ENCODE measurements around the gene TMEM131L.
"Not testable (repeated sequence)": the region's sequence is repeated elsewhere in the genome, so short reads cannot be mapped to it uniquely, and the experiment has no call there.

Gene TMEM131L

DNA sequence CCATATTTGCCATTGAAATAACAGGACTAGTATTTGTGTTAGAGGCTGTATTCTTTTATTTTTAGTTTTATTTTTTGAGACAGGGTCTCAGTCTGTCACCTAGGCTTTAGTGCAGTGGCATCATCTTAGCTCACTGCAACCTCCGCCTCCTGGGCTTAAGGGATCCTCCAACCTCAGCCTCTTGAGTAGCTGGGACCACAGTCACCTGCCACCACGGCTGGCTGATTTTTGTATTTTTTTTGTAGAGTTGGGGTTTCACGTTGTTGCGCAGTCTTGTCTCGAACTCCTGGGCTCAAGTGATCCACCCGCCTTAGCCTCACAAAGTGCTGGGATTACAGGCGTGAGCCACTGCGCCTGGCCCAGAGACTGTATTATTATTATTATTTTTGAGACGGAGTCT, 15.3 kb downstream of the TMEM131L start:
- no peak for DNase-seq

DNA sequence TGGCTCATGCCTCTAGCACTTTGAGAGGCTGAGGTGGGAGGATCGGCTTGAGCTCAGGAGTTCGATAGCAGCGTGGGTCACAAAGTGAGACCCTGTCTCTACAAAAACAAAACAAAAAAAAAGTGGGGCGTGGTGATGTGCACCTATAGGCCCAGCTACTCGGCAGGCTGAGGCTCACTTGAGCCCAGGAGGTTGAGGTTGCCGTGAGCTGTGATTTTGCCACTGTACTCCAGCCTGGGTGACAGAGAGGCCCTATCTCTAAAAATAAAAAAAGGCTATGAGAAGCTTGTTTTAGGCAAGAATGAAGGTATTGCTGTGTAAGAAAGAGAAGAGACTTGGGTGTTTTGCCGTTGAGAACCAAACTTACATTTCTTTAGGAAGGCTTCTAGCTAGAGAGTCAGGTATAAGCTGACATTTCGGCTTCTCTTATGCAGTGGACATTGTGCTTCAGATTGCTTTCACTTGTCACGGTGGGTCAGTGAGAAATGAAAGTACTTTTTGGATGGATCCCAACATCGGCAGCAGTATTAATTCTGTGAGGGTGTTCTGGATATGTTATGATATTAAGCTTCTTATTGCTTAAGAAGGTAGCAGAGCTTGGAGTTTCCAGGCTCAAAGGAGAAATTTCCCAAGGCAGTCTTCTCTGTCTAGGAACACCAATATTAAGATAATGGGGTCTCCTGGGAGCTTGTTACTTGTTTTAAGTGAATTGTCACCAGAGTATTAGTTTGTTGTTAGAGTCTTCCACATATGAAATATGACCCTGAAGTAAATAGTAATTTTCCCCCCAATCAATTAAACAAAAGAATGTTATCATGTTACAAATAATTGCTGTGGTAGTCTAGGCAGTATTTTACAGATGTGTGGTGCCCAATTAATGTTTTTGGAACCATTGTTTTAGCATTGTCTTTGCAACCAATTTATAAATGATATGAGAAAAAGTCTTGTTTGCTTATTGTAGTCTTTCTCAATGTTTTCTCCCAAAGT, 17.6 kb downstream of the TMEM131L start:
- DNase-seq, result no peak

DNA sequence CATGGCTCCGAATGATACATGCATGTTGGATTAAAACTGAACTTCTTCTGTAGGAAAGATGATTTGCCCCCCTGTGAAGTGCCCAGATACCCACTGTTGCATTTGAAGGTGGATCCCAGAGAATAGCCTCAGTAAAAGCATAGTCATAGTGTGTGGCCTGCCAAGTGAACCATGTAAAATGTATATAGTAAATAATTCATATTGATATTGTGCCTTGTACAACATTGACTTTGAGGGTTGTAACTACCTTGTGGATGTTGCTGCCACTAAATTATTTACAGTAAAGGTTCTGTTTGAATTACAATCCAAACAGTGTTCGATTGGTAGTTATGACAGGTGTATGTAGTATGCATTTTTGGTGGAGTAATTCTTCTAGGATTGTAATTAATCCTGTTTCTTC, 19.2 kb downstream of the TMEM131L start:
- no peak for DNase-seq

DNA sequence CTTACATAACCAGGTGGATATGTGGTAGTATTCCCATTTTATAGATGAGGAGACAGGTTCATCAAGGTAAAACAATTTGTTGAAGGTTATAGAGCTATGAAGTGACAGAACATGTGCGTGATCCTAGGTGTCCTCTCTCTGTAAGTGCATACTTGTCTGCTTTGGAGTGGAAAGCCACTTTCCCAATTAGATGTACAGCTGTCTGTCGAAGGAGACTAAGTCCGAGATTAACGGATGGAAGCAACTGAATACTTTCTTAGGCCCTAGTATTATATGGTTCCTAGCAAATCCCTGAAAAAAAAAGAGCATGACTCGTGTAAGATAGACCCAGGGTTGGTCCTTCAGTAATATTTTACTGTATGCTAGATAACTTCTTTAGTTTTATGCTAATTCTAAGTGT, 19.7 kb downstream of the TMEM131L start:
- DNase-seq, result no peak

DNA sequence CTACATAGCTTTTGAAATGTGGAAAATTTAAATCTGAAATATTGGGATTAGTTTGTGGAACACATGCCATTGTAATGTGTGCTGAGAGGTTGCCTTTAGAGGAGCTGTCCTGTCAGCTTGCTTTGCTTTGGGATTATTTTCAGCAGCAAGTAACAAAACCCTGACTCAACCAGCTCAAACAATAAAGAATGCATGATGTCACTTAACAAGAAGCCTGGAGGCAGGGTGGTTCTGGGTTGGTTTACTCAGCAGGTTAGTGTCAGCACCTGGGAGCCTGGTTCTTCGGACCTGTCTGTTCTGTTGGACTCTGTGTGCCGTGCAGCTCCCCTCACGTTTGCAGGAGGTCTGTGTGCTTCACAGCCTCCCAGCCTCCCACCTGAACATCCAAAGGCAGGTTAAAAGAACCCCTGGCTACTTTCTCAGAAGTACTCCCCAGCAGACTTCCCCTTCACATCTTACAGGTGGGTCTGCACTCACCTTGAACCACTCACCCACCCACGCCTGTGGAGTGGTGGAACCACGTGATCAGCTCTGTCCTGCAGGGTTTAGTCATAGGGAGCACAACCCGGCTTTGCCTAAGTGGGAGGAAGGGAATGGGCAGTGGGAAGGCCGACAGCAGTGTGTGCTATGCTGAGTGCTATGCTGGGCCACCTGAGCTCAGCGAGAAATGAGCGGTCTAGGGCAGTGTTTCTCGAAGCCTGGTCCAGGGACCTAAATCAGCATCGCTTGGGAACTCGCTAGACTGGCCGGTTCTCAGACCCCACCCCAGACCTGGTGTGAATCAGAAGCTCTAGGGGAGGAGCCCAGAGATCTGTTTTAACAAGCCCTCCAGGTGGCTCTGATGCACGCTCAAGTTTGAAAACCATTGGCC, 20.4 kb downstream of the TMEM131L start:
- DNase-seq, result no peak

DNA sequence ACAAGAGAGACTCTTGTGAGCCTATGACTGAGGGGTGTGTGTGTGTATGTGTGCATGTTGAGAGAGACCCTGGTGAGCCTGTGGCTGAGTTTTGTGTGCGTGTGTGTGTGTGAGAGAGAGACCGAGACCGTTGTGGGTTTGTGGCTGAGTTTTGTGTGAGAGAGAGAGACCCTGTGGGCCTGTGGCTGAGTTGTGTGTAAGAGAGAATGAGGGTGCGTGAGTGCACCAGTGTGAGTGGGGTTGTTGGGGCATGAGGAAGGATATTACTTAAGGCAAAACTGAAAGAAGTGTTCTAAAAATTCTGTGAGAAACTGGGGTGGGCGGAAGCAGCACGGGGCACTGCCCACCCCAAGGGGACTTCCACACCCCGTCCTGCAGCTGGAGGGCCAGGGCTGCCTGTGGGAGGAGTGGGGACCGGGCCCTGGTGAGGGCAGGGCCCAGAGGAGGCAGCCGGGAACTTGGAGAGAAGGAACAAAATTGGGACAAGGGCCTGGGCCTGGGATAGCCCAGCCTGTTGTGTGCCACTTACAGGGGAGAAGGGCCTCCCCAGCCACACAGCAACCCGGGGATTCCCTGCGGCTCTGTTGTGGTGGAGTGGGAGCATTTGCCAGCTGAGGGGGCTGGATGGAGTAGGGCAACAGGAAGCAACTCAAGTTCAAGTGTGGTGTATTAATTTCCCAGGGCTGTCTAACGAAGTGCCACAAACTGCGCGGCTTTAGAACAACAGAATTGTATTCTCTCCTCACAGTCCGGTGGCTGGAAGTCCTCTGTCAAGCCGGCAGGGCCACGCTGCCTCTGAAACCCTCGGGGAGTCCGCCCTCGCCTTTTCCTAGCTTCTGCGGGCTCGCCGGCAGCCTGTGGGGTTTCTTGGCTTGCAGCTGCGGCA, 22.1 kb downstream of the TMEM131L start:
- DNase-seq, result peak; percentile 79

DNA sequence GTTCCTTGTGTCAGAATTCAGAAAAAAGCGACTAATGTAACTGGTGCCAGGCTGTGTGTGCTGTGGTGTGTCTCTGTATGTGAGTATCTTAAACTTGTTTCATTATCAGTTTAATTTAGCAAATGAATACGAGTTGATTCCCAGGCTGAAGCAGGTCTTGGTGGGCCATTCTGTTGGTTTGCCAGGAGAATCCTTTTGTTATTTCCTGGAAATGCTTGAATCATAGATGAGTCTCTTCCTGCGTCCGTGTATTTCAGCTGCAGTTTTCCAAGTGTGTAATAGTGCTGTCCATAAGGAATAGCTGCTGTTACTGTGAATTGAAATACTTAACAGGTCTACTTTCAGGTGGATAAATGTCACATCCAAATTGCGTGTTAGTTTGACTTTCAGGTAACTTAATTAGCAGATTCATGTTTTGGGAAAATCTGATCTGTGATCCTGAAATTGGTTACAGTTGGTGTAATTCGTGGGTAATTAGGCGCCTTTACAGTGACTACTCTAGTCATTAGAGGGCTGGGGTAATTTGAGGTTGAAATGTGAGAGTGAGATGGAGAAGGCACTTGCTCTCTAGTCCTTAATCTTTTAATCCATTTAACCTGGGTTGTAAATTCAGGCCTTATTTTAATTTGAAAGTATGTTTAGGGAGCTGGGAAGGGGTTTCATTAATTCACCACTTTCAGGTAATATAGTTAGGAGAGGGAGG, 23.8 kb downstream of the TMEM131L start:
- no peak for DNase-seq

DNA sequence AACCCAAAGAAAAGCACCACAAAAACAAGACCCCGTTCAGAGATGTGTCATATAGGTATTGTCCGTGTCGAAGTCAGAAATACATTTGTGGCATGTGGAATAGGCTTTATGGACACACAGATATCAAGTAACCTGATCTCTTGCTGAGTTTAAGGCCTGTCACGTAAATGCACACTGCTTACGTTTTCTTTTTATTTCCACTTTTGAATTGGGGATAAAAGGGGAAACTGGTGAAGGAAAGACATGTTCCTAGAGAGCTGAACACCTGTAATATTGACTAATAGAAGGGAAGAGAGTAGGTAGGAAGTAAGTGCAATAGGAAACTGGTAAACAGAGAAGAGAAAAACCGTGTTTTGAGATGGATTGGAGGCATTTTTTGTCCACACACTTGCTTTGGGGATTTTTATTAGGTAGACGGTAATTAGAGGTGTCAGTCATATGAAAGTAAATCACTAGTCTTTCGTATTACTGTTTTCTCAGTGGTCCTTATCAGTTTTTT, 24.9 kb downstream of the TMEM131L start:
- no peak for DNase-seq

DNA sequence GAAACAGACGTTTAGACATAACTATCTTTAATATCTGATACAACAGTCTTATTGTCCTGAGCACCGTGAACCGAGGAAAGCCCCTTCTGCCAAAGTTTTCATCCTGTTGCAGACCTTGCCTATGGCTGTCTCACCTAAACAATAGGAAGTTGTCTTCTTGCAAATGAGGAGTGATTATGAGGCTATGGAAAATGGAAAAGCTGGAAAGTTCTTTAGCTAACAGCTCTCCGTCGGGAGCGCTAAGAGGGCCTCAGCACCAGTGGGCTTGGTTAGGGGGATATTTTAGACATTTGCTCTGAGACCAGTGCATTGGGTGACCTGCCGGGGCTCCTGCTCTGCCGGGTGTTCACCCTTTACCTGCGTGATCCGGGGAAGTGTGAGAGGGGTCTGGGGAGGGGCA, 28.4 kb downstream of the TMEM131L start:
- no peak for DNase-seq

DNA sequence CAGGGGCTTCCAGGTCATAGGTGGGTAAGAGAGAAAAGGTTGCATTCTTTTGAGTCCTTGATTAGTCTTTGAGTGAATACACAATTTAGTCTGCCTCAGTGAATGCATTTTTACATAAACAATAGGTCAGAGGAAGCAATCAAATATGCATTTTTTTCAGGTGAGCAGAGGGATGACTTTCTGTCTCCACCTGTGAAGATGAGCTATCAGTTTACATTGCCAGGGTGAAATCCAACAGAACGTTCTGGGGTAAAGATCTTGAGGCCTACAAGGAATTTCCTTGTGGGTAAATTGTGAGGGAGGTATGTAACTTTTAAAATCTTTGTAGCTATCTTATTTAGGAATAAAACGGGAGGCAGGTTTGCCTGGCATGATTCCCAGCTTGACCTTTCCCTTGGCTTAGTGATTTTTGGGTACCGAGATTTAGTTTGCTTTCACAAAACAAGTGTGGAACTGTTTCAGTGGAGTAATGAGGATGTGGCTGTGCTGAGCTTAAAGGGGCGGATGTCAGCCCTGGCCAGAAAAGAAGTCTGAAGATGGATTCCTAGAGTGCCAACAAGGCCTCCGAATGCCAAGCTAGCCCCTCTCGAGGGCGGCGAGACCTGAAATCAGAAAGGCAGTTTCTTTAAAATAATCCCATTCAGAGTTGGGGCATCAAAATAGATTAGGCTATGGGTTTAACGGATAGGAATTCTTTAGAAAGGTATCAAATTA, 29.5 kb downstream of the TMEM131L start:
- DNase-seq, result no peak

DNA sequence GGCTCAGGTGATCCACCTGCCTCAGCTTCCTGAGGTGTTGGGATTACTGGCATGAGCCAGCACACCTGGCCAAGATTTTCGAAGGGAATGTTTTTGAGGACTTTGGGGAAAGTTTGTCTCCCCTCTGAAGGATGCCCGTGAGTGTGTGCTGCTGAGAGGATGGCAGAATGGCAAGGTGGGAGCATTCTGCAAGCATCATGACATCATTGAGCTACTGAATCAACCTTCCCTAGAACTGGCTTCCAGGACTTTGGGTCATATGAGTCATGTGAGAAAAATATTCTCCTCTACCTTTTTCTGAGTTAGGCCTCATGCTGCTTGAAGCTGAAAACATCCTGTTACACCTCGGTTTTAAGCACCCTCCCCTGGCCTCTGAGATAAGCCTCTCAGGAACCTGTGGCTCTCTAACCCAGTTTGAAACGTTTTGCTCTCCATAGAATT, 31.0 kb downstream of the TMEM131L start:
- DNase-seq, result peak; percentile 57

DNA sequence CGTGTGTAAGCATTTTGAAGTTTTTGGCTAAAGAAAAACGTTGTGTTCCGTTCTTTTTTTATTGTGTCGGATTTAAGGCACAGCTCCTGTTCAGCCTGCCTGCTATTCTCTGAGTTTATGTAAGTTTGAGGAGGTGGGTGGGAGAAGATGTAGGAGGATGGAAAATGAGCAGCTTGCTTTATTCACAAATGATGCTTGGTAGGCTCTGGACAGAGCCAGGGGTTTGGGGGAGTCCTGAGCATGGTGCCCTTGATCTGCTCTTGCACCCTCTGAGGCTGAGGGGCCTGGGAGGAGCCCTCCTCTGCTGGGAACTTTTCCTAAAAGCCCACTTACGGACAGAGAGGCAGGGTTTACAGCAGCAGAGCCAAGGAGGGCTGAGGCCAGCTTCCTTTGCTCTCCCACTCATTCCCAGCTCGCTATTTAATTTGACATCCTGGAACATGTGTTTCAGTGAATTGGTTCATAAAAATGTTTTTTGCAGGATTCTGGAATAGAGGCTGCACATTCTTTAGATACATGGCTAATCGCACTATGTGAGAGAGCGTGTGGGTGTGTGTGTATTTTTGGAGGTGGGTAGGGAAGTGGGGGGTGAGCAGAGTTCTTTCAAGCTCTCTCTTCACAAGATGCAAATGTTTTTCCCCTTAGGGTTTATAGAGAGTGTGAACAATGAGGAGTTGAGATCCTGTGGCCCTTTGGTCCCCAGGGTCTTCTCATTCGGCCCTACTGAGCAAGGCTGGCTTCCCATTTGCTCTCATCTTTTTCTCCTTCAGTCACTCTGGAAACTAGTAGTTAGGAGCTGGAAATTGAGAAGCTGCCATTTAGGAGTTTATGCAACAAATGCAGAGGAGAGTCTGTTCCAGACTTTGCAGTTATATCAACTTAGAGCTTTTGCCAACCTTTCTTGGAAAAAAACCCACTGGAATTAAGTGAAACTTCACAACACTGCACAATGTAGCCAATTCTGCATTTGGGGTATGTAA, 32.1 kb downstream of the TMEM131L start:
- no peak for DNase-seq

DNA sequence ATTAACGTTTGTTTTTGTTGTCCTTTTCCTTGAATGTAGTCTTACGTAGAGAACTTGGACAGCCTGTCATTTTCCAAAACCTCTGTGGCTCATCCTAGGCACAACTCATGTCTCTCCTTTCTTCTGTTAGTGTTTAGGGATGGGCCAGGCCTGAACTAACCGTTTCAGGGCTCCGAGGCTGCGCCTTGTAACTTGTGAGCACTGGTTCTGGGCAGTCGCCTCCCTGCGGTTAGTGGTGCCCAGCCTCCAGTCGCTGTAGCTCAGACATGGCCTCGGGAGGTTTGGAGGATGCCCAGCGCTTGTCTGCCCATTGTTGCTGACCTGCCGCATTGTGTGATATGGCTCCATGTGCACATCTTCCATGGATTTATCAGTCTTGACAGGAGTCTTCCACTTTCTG, 32.8 kb downstream of the TMEM131L start:
- no peak for DNase-seq

DNA sequence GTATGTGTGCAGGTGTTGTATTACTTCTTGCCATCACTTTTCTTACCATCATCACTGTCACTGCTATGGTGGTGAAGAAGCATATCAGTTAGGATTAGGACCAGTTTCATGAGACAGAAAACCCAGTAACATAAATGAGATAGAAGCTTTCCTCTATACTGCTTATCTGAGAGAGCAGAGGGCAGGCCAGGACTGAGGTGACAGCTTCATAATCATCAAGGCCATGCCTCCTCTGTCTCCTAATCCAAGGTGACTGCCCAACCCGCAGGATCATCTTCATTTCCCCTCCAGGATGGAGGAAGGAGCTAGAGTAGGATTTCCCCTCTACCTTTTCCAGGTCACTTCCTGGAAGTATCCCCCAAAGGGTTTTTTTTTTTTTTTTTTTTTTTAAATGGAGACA, 35.4 kb downstream of the TMEM131L start:
- no peak for DNase-seq

DNA sequence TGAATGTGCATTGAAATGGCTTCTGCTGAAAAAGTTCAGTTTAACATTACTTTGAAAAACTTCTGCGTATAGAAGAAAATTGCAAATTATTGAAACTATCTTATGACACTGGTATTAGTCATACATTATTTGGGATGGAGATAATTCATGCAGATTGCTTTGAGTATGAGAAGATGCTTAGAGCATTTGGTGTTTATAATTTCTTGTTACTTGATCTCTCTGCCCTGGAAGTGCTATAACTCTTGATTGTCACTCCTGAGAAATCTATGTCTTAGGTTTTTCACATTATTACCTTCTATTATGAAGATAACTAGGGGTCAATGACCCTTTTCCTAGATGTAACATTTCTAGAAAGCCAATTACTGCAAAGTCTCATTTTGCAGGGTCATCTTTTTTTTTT, 36.4 kb downstream of the TMEM131L start:
- no peak for DNase-seq

DNA sequence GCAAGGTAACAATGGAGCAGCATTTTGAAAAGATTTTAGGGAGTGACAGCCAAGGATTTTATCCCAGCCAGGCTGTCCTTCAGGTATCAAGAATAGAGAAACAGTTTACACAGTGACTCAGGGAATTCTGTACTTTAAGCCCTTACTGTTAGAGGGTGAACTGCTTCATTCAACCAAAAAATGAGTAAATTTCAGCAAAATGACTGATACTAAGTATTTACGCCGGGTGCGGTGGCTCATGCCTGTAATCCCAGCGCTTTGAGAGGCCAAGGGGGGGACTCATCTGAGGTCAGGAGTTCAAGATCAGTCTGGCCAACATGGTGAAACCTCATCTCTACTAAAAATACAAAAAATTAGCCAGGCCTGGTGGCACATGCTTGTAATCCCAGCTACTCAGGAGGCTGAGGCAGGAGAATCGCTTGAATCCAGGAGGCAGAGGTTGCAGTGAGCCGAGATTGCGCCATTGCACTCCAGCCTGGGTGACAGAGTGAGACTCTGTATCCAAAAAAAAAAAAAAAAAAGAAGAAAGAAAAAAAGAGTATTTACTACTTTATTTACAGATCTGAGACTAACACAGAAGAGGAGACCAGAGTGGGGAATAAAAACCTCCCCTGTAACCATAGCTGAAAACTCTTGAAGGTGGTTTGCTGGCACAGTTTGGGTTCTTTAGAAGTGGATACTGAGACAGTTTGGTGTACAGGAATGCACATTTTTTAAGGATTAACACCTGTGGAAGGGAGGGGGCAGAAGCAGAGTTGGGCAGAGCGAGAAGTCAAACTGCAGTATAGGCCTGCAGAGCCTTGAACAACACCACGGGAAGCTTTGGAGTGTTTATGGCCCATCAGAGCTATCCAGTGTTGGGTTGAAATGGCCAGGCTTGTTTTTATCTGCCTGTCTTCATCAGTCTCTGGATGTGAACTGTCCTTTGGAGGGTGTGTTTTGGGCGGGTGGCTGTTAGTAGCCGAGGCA, 40.5 kb downstream of the TMEM131L start:
- DNase-seq, result no peak

DNA sequence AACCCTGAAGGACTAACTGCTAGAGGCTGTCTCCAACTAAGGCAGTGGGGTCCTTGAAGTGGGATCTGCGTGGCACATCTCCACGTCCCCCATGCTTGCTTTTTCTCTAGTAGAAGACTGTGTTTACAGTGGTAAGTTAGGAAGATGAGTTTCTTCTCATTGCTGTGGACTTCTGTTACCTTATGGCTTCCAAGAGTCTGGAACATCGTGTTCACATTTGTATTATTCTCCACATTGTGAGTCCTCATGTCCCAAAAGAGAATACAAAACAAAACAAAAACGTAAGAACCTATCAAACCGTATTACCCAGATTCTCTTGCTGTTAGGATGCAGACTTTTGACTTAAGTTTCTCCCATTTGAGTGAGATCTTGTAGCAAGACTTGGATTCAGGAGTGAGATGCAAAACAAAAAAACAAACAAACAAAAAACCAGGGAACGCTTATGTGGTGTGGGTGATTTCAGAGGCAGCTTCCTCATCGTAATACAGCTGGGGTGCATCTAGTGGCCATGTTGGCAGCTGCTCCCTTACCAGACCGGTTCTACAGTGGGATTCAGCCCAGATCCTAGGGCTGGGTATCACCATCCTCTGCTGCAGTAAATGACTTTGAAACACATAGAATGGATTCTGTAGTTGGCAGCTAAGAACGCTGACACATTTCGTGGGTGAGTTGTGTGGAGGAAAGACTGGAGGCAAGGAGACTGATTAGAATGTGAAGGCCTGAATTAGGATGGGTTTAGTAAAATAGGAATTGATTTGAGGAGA, 41.3 kb downstream of the TMEM131L start:
- DNase-seq, result no peak

DNA sequence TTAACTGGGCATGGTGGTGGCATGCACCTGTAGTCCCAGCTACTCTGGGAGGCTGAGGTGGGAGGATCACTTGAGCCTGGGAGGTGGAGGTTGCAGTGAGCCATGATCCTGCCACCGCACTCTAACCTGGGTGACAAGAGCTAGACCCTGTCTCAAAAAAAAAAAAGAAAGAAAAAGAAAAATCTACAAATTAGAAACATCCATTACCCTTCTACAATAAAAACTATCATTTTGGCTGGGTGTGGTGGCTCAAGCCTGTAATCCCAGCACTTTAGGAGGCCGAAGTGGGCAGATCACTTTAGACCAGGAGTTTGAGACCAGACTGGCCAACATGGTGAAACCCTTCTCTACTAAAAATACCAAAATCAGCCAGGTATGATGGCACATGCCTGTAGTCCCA, 43.1 kb downstream of the TMEM131L start:
- not testable (repeated sequence) for DNase-seq

Measured in CD4-positive, alpha-beta T cell treated with Interleukin-15 for 1 hour (primary cell).